Peyer's patch (tissue), 4 donors: ENCODE measurements around the gene CPED1.
"Not testable (repeated sequence)": the region's sequence is repeated elsewhere in the genome, so short reads cannot be mapped to it uniquely, and the experiment has no call there.

Experiments used
- POLR2A ChIP-seq, 2 donors: fragments of 450-650 bp; IDR thresholded peaks; one replicate each; pipeline ENCODE4 v1.5.1; 2017; ENCODE audit warnings: antibody characterized with exemption in 2 of 2, mild to moderate bottlenecking in 2 of 2, moderate library complexity in 2 of 2
- TF ChIP-seq, protein P1 (sequence below), 6 experiments: fragments of 450-650 bp in 4 of 6; fragments of 200-600 bp in 2 of 6; sonication (generic) in 1 of 6; IDR thresholded peaks; one replicate each; pipeline ENCODE4 v1.5.1; 2017 to 2019; ENCODE audit warnings: antibody characterized with exemption in 6 of 6, mild to moderate bottlenecking in 3 of 6, moderate library complexity in 1 of 6

DNA sequence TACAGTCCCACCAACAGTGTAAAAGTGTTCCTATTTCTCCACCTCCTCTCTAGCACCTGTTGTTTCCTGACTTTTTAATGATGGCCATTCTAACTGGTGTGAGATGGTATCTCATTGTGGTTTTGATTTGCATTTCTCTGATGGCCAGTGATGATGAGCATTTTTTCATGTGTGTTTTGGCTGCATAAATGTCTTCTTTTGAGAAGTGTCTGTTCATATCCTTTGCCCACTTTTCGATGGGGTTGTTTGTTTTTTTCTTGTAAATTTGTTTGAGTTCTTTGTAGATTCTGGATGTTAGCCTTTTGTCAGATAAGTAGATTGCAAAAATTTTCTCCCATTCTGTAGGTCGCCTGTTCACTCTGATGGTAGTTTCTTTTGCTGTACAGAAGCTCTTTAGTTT is 79.2 kb downstream of the CPED1 start:
- TF ChIP-seq, protein P1, sequence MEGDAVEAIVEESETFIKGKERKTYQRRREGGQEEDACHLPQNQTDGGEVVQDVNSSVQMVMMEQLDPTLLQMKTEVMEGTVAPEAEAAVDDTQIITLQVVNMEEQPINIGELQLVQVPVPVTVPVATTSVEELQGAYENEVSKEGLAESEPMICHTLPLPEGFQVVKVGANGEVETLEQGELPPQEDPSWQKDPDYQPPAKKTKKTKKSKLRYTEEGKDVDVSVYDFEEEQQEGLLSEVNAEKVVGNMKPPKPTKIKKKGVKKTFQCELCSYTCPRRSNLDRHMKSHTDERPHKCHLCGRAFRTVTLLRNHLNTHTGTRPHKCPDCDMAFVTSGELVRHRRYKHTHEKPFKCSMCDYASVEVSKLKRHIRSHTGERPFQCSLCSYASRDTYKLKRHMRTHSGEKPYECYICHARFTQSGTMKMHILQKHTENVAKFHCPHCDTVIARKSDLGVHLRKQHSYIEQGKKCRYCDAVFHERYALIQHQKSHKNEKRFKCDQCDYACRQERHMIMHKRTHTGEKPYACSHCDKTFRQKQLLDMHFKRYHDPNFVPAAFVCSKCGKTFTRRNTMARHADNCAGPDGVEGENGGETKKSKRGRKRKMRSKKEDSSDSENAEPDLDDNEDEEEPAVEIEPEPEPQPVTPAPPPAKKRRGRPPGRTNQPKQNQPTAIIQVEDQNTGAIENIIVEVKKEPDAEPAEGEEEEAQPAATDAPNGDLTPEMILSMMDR (IDR thresholded peaks at IDR 0.05), result not testable (repeated sequence)
- TF ChIP-seq POLR2A (IDR thresholded peaks at IDR 0.05), result not testable (repeated sequence)
